Posterior vena cava (tissue), 2 donors: ENCODE measurements around the gene FRA10AC1. TPM values are rescaled to one million over a fixed set of nuclear protein-coding genes. Genes with fewer than 3 reads are reported as not detected.

ENCODE experiments used
- DNase-seq: peaks from one replicate; pipeline ENCODE4 v3.0.0-alpha.2; 2020; ENCODE audit warnings: low spot score
- intact Hi-C, 2 donors: fragments of 100-400 bp; cut with DNase I; formaldehyde crosslinking; loops; one replicate each; pipeline versions ENCODE4 v1.14.1 to v1.14.2; 2022 to 2023
- total RNA-seq, 2 donors: library from RNA; stranded (reverse); fragmentation: NEBNext Ultra II Directional; extraction: Animal tissue kit (Norgen Biotek cat#: 25700); gene quantifications; one replicate each; pipeline ENCODE4 v1.2.1, GENCODE V29; 2021
- donor health status: DM: yes; HTN: yes; CAD: no.
- donor health status: DM: yes; HTN: yes; CAD: no.

FRA10AC1 gene
- total RNA-seq, 2 donors from 2014 or later = 15.1 to 24.4 TPM

DNA sequence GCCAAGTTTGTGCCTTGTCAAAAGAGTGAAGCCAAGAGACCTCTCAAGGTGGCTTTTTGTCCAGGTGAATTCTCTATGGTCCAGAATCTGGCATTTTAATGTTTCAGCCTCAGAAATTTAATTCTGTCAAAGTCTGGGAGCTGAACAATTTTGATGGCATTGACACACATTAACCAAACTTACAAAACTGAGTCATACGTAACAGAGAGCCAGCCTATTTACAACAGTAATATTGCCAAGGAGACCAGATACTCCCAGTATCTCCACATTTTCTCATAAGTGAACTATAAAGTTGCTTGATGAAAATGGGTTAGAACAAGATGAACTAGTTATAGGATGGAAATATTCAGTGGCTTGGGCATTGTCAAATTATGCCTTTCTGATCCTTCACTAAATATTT, 46.2 kb downstream of the FRA10AC1 start:
- intact Hi-C loops = no loop called here
- no peak for DNase-seq

DNA sequence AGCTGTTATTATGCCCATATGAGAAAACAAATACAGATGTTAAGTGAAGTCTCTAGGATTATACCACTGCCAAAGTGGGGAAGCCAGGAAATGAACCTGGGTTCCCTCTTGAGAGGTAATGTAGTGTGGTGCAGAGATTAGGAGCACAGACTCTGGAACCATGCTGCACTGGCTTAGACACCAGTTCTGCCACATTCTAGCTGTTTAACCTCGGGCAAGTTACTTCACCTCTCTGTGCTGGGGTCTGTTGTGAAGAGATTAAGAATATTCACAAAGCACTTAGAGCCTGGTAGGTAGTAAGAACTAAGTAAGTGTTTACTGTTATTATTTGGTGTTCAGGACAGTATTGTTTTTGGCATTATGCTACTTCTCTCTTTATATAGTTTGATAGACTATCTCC, 48.2 kb downstream of the FRA10AC1 start:
- DNase-seq = no peak
- intact Hi-C loops = no loop called here

DNA sequence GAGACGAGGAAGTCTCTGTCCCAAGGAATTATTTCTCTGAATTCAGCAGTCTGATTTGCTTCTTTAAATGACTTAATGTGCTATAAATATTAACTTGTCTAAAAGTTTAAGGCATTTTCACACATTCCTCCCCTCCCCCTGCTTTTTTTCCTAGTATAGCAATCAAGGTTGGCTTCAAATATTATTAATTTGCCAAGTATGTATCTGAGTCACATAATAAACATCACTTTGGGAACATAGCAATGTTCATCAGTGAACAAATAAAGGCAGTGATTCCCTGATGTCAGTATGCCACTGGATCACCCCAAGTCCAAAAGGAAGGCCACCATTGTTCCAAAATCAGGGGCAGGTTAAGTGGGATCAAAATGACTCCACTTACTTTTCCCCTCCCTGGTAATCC, 49.5 kb downstream of the FRA10AC1 start:
- DNase-seq = no peak
- intact Hi-C loops = no loop called here

DNA sequence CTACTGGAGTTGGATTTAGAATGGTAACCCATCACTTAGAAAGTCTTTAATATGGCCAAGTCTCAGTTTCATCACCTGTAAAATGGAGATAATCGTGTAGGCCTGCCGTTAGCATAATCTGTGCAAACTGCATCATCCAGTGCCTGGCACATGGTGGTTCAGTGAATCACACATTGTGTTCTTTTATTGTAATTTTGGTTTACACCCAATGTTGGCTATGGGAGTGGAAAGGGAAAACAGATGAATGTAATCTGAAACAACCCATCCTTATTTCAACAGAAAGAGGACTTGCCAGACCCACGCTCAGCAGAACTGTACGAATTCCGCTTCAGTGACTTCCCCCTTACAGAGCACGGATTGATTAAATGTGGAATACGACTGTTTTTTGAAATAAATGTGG, 62.6 kb downstream of the FRA10AC1 start:
- no peak for DNase-seq
- intact Hi-C loops = no loop called here

DNA sequence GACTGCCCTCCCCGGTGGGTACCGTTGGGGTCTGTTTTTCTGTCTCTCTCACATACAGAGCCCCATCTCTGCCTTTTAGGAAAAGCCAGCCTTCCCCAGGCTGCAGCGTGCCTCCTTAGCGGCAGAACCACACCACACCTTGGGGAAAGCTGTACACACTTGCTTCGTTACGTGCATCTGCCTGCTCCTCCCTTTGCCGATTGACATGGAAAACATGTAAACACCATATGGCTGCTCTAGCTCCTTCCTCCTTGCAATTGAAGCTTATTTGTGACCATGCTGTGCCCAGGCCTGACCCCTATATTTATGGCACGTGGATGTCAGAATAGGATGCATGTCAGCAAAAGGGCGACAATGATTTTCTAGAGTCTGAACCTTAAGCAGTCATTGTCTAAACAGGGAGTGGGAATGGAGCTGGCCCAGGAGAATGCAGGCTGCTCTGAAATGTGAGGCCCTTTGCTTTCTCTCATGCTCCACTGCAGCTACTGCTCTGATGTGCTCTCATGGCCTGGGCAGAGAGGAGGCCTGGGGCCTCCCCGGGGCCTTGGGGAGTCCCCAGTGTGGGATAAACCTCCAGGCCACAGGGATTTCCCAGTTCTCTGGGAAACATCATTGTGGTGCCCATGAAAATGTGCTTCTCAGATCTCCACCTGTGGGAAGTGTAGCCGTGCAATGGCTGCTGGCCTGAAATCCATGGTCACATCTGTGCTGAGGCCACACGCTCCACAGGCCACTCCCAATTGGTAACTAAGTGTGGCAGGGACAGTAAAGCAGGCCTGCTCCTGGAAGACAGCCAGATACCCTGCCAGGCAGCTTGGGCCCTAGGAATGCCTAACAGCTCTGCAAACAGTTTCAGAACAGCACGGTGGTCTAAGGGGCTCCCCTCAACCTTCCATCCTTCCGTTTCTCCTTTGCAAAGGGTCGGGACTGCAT, 71.5 kb downstream of the FRA10AC1 start:
- no peak for DNase-seq
- intact Hi-C loops = no loop called here

DNA sequence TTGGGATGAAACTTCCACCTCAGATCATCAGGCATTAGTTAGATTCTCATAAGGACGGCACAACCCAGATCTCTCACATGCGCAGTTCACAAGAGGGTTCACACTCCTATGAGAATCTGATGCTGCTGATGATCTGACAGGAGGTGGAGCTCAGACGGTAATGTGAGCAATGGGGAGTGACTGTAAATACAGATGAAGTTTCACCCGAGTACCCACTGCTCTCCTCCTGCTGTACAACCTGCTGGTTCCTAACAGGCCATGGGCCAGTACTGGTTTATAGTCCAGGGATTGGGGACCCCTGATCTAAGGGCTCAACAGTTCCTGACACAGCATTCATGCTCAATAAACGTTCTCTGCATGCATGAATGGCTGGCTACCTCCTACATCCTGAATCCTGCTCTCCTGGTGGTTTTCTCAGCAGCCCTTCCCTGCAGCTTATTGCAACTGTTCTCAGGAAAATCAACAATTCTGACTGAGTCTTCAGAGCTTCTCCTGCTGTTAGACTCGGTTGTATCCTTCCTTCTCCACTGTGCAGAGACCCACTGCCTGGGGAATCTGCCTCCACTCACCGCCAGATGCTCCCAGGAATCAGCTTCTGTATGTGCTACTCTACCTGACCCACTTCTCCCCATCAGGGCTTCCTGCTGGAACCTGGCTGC, 72.6 kb downstream of the FRA10AC1 start:
- no peak for DNase-seq
- intact Hi-C loops = no loop called here

DNA sequence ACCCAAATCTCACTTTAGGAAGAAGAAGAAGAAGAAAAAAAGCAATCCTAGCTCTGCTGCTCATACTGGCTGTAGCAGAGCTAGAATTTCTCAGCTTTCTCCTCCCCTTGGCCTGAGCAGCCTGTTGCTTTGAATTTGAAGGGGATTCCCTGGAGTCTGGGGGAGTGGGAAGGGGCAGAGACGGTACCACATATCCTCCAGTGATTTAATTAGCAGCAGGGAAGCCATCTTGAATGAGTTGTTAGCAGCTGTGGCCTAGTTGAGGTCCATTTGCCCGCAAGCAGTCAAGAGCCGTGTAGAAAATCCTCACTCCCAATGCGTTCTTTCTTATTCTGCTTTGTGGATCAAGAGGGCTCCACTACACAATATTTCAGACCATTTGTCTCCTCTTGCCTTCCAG, 73.5 kb downstream of the FRA10AC1 start:
- no peak for DNase-seq
- intact Hi-C loops = no loop called here

DNA sequence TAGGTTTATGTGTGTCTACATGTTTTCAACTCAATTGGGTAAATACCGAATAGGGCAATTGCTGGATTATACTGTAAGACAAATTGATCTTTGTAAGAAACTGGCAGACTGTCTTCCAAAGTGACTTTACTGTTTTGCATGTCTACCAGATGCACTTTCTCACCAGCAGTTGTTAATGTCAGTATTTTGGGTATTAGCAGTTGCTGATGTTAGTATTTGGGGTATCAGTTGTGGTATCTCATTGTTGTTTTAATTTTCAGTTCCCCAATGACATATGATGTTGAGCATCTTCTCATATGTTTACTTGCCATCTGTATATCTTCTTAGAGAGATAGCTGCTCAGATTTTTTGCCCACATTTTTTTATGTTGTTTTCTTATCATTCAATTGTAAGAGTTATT, 79.5 kb downstream of the FRA10AC1 start:
- DNase-seq = no peak
- intact Hi-C loops = no loop called here

DNA sequence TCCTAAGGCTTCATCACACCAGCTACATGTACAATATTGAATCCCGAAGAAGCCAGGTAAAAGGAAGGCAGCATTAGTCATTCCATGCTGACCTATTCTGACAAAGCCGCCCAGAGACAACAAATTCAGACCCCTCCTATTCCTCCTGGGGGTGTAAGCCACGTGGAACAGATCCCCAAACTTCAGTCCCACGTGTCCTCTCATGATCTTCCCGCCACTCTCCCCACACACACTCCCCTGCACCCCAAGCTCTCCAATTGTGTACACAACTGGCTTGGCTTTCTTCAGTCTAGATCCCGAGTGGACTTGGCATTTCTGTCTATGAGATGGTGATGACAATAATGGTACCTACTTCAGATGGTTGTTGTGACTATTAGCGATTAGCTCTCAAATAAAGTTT, 81.5 kb downstream of the FRA10AC1 start:
- intact Hi-C loops = no loop called here
- DNase-seq = no peak

Other genes with a start within 250 kb of the FRA10AC1 start
- 100 to 1,000 TPM; 182 to 227 TPM for gene MYOF, start 220.3 kb downstream of the FRA10AC1 start, total RNA-seq
- gene CEP55, start 206.0 kb downstream of the FRA10AC1 start, total RNA-seq = 1 to 10 TPM in 1 of 2 donors, under 1 TPM in 1; 0.48 to 1.1 TPM
- gene FFAR4, start 135.9 kb downstream of the FRA10AC1 start, total RNA-seq = under 1 TPM; 0.14 to 0.56 TPM
- gene RBP4, start 101.4 kb downstream of the FRA10AC1 start, total RNA-seq = 1 to 10 TPM; 3.1 to 3.2 TPM
- gene PDE6C, start 90.1 kb downstream of the FRA10AC1 start, total RNA-seq = not detected
- gene LGI1, start 55.3 kb upstream of the FRA10AC1 start, total RNA-seq = 1 to 10 TPM in 1 of 2 donors, not detected in 1; 2.6 TPM
- 1 to 10 TPM; 2.7 to 3.1 TPM for gene SLC35G1, start 191.4 kb upstream of the FRA10AC1 start, total RNA-seq